WTC11 (cell line): ENCODE measurements around the gene ZNF33A. TPM values are rescaled to one million over a fixed set of nuclear protein-coding genes. Genes with fewer than 3 reads are reported as not detected.

ENCODE experiments used
- ATAC-seq: fragments of 200-7000 bp; cut with Tn5 transposase; 2 replicates; pipeline ENCODE4 v1.10.0; 2021; ENCODE audit warnings: mild to moderate bottlenecking, moderate library complexity
- CTCF ChIA-PET: fragments of 300-600 bp; sonication (Branson Sonifier 250); formaldehyde crosslinking; loops from one replicate; lab custom pipeline; 2021; ENCODE audit warnings: antibody characterized with exemption; lab: Charles Lee
- POLR2A ChIA-PET: fragments of 350-600 bp; sonication (Branson Sonifier 250); formaldehyde crosslinking; loops from one replicate; lab custom pipeline; 2021; ENCODE audit warnings: antibody characterized with exemption; lab: Charles Lee
- DNase-seq: peaks from one replicate; pipeline ENCODE4 v3.0.0; 2021; ENCODE audit warnings: low spot score
- H3K27ac Mint-ChIP-seq: 2 replicates; pipeline ENCODE4 v1.8.0; 2021; ENCODE audit warnings: mixed read lengths
- H3K27me3 Mint-ChIP-seq: 2 replicates; pipeline ENCODE4 v1.8.0; 2021; ENCODE audit warnings: low read depth, mild to moderate bottlenecking, moderate library complexity, mixed read lengths
- H3K36me3 Mint-ChIP-seq: 2 replicates; pipeline ENCODE4 v1.8.0; 2021; ENCODE audit warnings: mixed read lengths
- H3K4me1 Mint-ChIP-seq: 2 replicates; pipeline ENCODE4 v1.8.0; 2022; ENCODE audit warnings: mixed read lengths
- H3K4me3 Mint-ChIP-seq: 2 replicates; pipeline ENCODE4 v1.8.0; 2021; ENCODE audit warnings: mild to moderate bottlenecking, moderate library complexity, mixed read lengths
- H3K9me3 Mint-ChIP-seq: 2 replicates; pipeline ENCODE4 v1.8.0; 2021; ENCODE audit warnings: mixed read lengths
- AFF4 ChIP-seq: sonication (generic); formaldehyde crosslinking; IDR thresholded peaks from 2 replicates; pipeline ENCODE4 v1.8.1; 2023; ENCODE audit warnings: mild to moderate bottlenecking, missing genetic modification reagents, borderline replicate concordance
- ATF2 ChIP-seq: sonication (generic); formaldehyde crosslinking; IDR thresholded peaks from 2 replicates; pipeline ENCODE4 v1.8.1; 2022; ENCODE audit warnings: low read depth, missing genetic modification reagents, borderline replicate concordance
- CREB1 ChIP-seq: sonication (generic); formaldehyde crosslinking; IDR thresholded peaks from 2 replicates; pipeline ENCODE4 v1.8.0; 2023; ENCODE audit warnings: mild to moderate bottlenecking, missing genetic modification reagents
- E2F5 ChIP-seq: sonication (generic); formaldehyde crosslinking; IDR thresholded peaks from 2 replicates; pipeline ENCODE4 v1.8.1; 2022; ENCODE audit warnings: mild to moderate bottlenecking, moderate library complexity, missing genetic modification reagents
- ELF4 ChIP-seq: sonication (generic); formaldehyde crosslinking; IDR thresholded peaks from 2 replicates; pipeline ENCODE4 v1.8.1; 2022; ENCODE audit warnings: low read depth, mild to moderate bottlenecking, moderate library complexity, missing genetic modification reagents
- ESRRA ChIP-seq: sonication (generic); formaldehyde crosslinking; IDR thresholded peaks from 2 replicates; pipeline ENCODE4 v1.8.1; 2022; ENCODE audit warnings: mild to moderate bottlenecking, missing genetic modification reagents, borderline replicate concordance
- ETV6 ChIP-seq: sonication (generic); formaldehyde crosslinking; IDR thresholded peaks from 2 replicates; pipeline ENCODE4 v1.8.1; 2022; ENCODE audit warnings: mild to moderate bottlenecking, missing genetic modification reagents
- HMGA2 ChIP-seq: fragments of 250-450 bp; sonication (Bioruptor Pico); IDR thresholded peaks from 2 replicates; pipeline ENCODE4 v1.4.0; 2021; ENCODE audit warnings: mild to moderate bottlenecking, moderate library complexity
- JAZF1 ChIP-seq: fragments of 250-450 bp; sonication (Bioruptor Pico); IDR thresholded peaks from 2 replicates; pipeline ENCODE4 v1.9.0; 2021; ENCODE audit warnings: moderate library complexity, mild to moderate bottlenecking, inconsistent platforms
- JUN ChIP-seq: sonication (generic); formaldehyde crosslinking; IDR thresholded peaks from 2 replicates; pipeline ENCODE4 v1.8.0; 2023; ENCODE audit warnings: mild to moderate bottlenecking, missing genetic modification reagents
- KAT7 ChIP-seq: sonication (generic); formaldehyde crosslinking; IDR thresholded peaks from 2 replicates; pipeline ENCODE4 v1.8.1; 2023; ENCODE audit warnings: missing genetic modification reagents, mild to moderate bottlenecking, borderline replicate concordance
- MXD4 ChIP-seq: fragments of 250-450 bp; sonication (Bioruptor Pico); IDR thresholded peaks from 2 replicates; pipeline ENCODE4 v1.8.0; 2021; ENCODE audit warnings: mild to moderate bottlenecking, moderate library complexity, borderline replicate concordance
- NFYB ChIP-seq: sonication (generic); formaldehyde crosslinking; conservative IDR thresholded peaks from 2 replicates; pipeline ENCODE4 v1.8.0; 2022; ENCODE audit warnings: low read depth, missing genetic modification reagents
- NR1H2 ChIP-seq: sonication (generic); formaldehyde crosslinking; IDR thresholded peaks from 2 replicates; pipeline ENCODE4 v1.9.0; 2021; ENCODE audit warnings: mild to moderate bottlenecking, moderate library complexity, missing genetic modification reagents
- PREB ChIP-seq: sonication (generic); formaldehyde crosslinking; IDR thresholded peaks from 2 replicates; pipeline ENCODE4 v1.8.1; 2022; ENCODE audit warnings: mild to moderate bottlenecking, missing genetic modification reagents, moderate library complexity, borderline replicate concordance
- SMAD3 ChIP-seq: sonication (generic); formaldehyde crosslinking; IDR thresholded peaks from 2 replicates; pipeline ENCODE4 v1.8.0; 2022; ENCODE audit warnings: missing genetic modification reagents, mild to moderate bottlenecking, borderline replicate concordance
- ZBTB21 ChIP-seq: sonication (generic); formaldehyde crosslinking; IDR thresholded peaks from 2 replicates; pipeline ENCODE4 v1.8.1; 2023; ENCODE audit warnings: mild to moderate bottlenecking, missing genetic modification reagents, borderline replicate concordance
- ZNF121 ChIP-seq: sonication (generic); formaldehyde crosslinking; IDR thresholded peaks from 2 replicates; pipeline ENCODE4 v1.8.0; 2023; ENCODE audit warnings: missing genetic modification reagents
- total RNA-seq: library from RNA; stranded (reverse); gene quantifications from 3 replicates; pipeline ENCODE4 v1.2.3, GENCODE V29; 2021
- TF ChIP-seq, protein P1 (sequence below): fragments of 200-600 bp; IDR thresholded peaks from 2 replicates; pipeline ENCODE4 v1.8.0; 2022; ENCODE audit warnings: antibody characterized with exemption
- TF ChIP-seq, protein P2 (sequence below): sonication (generic); formaldehyde crosslinking; conservative IDR thresholded peaks from 2 replicates; pipeline ENCODE4 v1.8.1; 2023; ENCODE audit warnings: mild to moderate bottlenecking, low read depth, missing genetic modification reagents, moderate library complexity

The ZNF33A gene
- total RNA-seq, 1 experiment from 2014 or later = 32.2 TPM

- POLR2A ChIA-PET = no interaction called here
- H3K9me3 Mint-ChIP-seq = peaks cover 35% of the 10 kb centered on the region
- peaks cover 7% of the 10 kb centered on the region for H3K4me1 Mint-ChIP-seq
- H3K27ac Mint-ChIP-seq = no peak overlapping the region
- TF ChIP-seq, protein P1, sequence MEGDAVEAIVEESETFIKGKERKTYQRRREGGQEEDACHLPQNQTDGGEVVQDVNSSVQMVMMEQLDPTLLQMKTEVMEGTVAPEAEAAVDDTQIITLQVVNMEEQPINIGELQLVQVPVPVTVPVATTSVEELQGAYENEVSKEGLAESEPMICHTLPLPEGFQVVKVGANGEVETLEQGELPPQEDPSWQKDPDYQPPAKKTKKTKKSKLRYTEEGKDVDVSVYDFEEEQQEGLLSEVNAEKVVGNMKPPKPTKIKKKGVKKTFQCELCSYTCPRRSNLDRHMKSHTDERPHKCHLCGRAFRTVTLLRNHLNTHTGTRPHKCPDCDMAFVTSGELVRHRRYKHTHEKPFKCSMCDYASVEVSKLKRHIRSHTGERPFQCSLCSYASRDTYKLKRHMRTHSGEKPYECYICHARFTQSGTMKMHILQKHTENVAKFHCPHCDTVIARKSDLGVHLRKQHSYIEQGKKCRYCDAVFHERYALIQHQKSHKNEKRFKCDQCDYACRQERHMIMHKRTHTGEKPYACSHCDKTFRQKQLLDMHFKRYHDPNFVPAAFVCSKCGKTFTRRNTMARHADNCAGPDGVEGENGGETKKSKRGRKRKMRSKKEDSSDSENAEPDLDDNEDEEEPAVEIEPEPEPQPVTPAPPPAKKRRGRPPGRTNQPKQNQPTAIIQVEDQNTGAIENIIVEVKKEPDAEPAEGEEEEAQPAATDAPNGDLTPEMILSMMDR = no peak
- TF ChIP-seq ETV6 (CRISPR knock-in tag) = no peak
- no peak for TF ChIP-seq ESRRA (CRISPR knock-in tag)
- TF ChIP-seq JUN = no peak
- no peak for TF ChIP-seq SMAD3 (CRISPR knock-in tag)
- no peak for TF ChIP-seq ZBTB21
- no peak for TF ChIP-seq JAZF1 (CRISPR knock-in tag)
- no peak for TF ChIP-seq NFYB (CRISPR knock-in tag)
- TF ChIP-seq HMGA2 (CRISPR knock-in tag) = no peak
- TF ChIP-seq, protein P2, sequence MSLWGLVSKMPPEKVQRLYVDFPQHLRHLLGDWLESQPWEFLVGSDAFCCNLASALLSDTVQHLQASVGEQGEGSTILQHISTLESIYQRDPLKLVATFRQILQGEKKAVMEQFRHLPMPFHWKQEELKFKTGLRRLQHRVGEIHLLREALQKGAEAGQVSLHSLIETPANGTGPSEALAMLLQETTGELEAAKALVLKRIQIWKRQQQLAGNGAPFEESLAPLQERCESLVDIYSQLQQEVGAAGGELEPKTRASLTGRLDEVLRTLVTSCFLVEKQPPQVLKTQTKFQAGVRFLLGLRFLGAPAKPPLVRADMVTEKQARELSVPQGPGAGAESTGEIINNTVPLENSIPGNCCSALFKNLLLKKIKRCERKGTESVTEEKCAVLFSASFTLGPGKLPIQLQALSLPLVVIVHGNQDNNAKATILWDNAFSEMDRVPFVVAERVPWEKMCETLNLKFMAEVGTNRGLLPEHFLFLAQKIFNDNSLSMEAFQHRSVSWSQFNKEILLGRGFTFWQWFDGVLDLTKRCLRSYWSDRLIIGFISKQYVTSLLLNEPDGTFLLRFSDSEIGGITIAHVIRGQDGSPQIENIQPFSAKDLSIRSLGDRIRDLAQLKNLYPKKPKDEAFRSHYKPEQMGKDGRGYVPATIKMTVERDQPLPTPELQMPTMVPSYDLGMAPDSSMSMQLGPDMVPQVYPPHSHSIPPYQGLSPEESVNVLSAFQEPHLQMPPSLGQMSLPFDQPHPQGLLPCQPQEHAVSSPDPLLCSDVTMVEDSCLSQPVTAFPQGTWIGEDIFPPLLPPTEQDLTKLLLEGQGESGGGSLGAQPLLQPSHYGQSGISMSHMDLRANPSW = no peak
- no peak for TF ChIP-seq ZNF121 (CRISPR knock-in tag)
- no peak for TF ChIP-seq NR1H2 (CRISPR knock-in tag)
- TF ChIP-seq E2F5 (CRISPR knock-in tag) = no peak
- TF ChIP-seq ATF2 (CRISPR knock-in tag) = no peak
- no peak for TF ChIP-seq ELF4 (CRISPR knock-in tag)
- no peak for TF ChIP-seq AFF4 (CRISPR knock-in tag)
- TF ChIP-seq KAT7 = no peak
- TF ChIP-seq CREB1 = no peak
- no peak for TF ChIP-seq MXD4
- TF ChIP-seq PREB (CRISPR knock-in tag) = no peak
- no peak overlapping the region for H3K4me3 Mint-ChIP-seq
- CTCF ChIA-PET = no interaction called here
- H3K36me3 Mint-ChIP-seq = peaks cover 21% of the 10 kb centered on the region
- H3K27me3 Mint-ChIP-seq = peaks cover 16% of the 10 kb centered on the region
- DNase-seq = no peak
- ATAC-seq = no peak
These were observed 2.5 kb upstream of the ZNF33A start for GRCh38 chr10:38007991-38008390.
